Effector CD4-positive, alpha-beta T cell (primary cell): Measurements from ENCODE around the gene CNKSR1.

ENCODE experiments used
- DNase-seq: peaks from one replicate; pipeline ENCODE4 v3.0.0-alpha.2; 2020

The CNKSR1 gene

GRCh38 chr1:26161415-26162219, 15.7 kb upstream of the CNKSR1 start:
- DNase-seq = no peak

- no peak for DNase-seq
These were observed 15.0 kb upstream of the CNKSR1 start for GRCh38 chr1:26162220-26162709.

GRCh38 chr1:26163684-26164035, 13.6 kb upstream of the CNKSR1 start:
- DNase-seq = no peak

GRCh38 chr1:26164036-26164860, 13.0 kb upstream of the CNKSR1 start:
- DNase-seq = peak; percentile 34

GRCh38 chr1:26164861-26165842, 12.1 kb upstream of the CNKSR1 start:
- DNase-seq = no peak

- no peak for DNase-seq
These were observed 10.5 kb upstream of the CNKSR1 start for GRCh38 chr1:26166719-26167281.

- no peak for DNase-seq
These were observed 8.7 kb upstream of the CNKSR1 start, which contains the start of gene C1orf232 for GRCh38 chr1:26168410-26169197. Gene C1orf232 (minus strand): TSS chr1:26168963. CDS start chr1:26168499, 464 bp downstream.

GRCh38 chr1:26169198-26169554, 8.1 kb upstream of the CNKSR1 start:
- no peak for DNase-seq

GRCh38 chr1:26169669-26170471, 7.4 kb upstream of the CNKSR1 start, which contains the start of gene ZNF593:
Gene ZNF593 (plus strand): TSS chr1:26169908. CDS start chr1:26169984, 76 bp downstream.
- peak; percentile 74 for DNase-seq

GRCh38 chr1:26170472-26170821, 6.8 kb upstream of the CNKSR1 start:
- no peak for DNase-seq

GRCh38 chr1:26171084-26172072, 5.9 kb upstream of the CNKSR1 start, which contains the start of gene ZNF593OS:
Gene ZNF593OS (minus strand): TSS chr1:26171832. CDS start chr1:26171661, 171 bp downstream.
- DNase-seq = no peak

GRCh38 chr1:26175346-26175745, 1.9 kb upstream of the CNKSR1 start:
- no peak for DNase-seq

- no peak for DNase-seq
These were observed 2.8 kb downstream of the CNKSR1 start for GRCh38 chr1:26180010-26180506.

- no peak for DNase-seq
These were observed 4.5 kb downstream of the CNKSR1 start for GRCh38 chr1:26181586-26182382.

GRCh38 chr1:26182383-26182696, 5.0 kb downstream of the CNKSR1 start:
- no peak for DNase-seq

- DNase-seq = no peak
These were observed 6.8 kb downstream of the CNKSR1 start for GRCh38 chr1:26184086-26184485.

- no peak for DNase-seq
These were observed 7.6 kb downstream of the CNKSR1 start for GRCh38 chr1:26184883-26185282.

- no peak for DNase-seq
These were observed 10.6 kb downstream of the CNKSR1 start for GRCh38 chr1:26187882-26188281.
